SU-DHL-6 (cell line): ENCODE data around the gene DRC3.

Experiments
- CTCF ChIP-seq: fragments of 200-600 bp; sonication (generic); IDR thresholded peaks from one replicate; pipeline ENCODE4 v1.5.1; 2017; ENCODE audit warnings: antibody characterized with exemption, mild to moderate bottlenecking, low read length, moderate library complexity; ENCODE audit not compliant: insufficient read depth, poor library complexity, severe bottlenecking
- EZH2phosphoT487 ChIP-seq: fragments of 200-600 bp; sonication (generic), shearing (Covaris generic); conservative IDR thresholded peaks from 2 replicates; pipeline ENCODE4 v1.6.1; 2018; ENCODE audit warnings: mild to moderate bottlenecking, antibody characterized with exemption, low read length, moderate library complexity, mixed read lengths

GRCh38 chr17:18005496-18005895 lies 32.8 kb downstream of the DRC3 start:
- TF ChIP-seq EZH2phosphoT487 = no peak
- TF ChIP-seq CTCF = no peak
